HG03159 (cell line): ENCODE measurements around the gene KRTAP7-1.
A peak's percentile ranks its signal among the peaks of the same experiment; 100 is the strongest.

Source experiments
- ATAC-seq: cut with Tn5 transposase; IDR thresholded peaks from one replicate; pipeline ENCODE4 v1.9.1; 2021; ENCODE audit warnings: mild to moderate bottlenecking, moderate library complexity; ENCODE audit not compliant: unreplicated experiment

The KRTAP7-1 gene, protein sequence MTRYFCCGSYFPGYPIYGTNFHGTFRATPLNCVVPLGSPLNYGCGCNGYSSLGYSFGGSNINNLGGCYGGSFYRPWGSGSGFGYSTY

DNA sequence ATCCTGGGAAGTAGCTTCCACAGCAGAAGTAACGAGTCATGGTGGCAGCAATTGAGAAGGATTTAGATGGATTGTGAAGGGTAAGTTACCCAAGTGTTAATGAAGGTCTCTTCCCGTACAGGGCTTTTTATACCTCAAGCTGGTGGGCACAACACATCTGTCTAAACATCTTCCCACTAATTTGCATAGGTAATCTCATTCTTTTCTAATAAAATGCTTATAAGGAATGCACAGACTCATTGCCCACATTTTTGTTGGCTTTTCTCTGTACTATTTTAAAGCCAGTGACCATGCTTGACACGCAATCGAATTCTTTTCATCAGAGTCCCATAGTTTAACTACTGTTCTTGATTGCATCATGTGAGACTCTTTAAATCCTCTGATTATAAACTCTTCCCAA is at the start of gene KRTAP7-1:
Gene KRTAP7-1, minus strand, starts transcription at position 101 of the 400 bp plus-strand sequence. Its CDS starts 61 bp downstream, at position 40.
- ATAC-seq: no peak

- no peak for ATAC-seq
These were observed 45.0 kb upstream of the KRTAP7-1 start for GRCh38 chr21:30874526-30874925.

DNA sequence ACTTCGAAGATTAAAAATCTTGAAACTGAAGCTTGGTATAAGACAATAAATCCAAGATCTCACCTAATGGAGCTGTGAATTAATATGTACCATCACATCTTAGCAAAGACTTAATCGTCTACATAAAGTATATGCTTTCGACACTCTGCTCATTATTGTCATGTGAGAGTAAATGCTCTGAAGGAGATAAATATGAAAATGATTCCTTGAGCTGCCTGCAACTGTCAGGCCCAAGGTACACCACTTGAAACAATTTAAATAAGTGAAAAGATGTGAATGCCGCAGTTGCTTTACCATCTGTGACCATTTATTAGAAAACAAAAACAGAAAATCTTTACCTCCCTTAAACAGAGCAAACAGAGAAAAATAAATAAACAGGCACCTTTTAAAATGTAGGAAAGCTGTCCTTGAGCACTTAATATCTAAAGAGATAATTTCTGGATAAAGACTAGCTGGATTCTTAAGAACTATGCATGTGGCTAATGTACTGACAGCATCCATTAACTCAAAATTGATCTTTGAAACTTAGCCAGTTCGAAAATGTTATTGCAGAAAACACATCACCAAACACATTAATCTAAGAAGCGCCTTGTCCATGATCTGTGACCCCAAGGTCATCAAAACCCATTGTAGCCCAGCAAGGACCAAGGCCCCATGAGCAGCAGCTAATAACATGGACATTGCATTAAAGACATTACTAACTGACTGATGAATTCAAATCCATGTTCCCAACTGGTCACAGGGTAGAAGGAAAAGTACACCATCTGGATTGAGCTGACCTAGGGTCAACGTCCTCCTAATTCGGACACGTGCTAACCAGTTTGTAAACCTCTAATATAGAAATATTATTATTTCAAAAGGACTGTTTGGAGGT is 18.3 kb upstream of the KRTAP7-1 start:
- no peak for ATAC-seq

- ATAC-seq: no peak
These were observed 13.4 kb upstream of the KRTAP7-1 start for GRCh38 chr21:30842990-30843389.

DNA sequence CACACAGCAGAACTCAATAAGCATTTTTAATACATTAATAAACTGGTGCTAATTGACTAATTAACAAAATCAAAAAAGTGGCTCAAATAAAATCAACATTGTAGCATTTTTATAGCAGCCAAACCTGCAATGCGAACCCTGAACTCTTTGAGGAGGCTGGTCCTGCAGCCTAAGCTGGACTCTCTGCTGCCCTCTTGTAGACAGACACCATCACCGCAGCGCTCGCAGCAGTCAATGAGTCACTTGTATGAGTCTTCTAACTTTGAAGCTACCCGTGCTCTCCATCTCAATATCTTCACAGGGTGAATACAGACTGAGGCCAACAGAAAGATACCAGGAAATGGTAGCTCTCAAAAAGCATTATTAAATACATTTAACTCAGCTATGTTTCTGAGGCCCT is 9.7 kb upstream of the KRTAP7-1 start:
- ATAC-seq: no peak

DNA sequence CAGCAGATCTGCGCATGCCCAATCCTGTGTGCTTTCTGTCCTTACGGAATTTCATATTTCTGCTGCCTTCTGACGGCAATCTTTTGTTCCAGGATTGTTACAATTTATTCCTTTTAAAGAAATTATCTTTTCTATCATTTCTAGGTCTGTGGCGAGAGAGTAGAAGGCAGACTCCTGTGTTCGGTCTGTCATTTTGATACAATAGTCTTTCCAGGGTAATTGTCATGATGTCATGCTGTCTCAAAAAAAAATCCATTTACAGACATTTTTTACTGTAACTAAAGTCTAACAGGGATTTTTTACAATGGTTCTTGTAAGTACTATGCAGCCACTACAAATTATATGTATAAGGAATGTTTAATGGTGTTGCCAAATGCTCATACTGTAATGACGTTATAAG is 9.0 kb upstream of the KRTAP7-1 start:
- ATAC-seq: no peak

DNA sequence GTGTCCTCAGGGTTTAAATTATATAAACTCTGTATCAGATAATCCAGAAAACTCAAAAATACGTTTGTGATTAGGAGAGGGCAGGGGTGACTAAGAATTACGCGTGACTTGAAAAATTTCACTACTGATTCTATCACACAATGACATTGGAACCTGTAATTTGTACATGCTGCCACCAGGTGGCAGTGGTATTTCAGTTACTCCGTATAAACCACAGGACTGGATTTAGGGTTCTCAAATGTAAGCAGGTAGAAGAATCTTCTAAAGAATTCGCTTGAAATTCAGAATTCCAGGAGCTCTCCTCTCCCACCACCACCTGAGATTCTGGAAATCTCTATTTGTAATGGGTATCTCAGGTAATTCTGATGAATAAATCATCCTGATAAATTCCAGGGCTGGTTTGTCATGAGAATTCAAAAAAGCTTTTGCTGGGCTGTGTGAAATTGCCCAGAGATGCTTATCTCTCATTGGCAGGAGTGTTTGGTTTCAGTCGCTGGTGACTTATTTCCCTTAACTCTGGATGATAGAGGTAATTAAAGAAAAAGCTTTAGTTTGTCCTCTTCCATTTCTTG is 1.7 kb upstream of the KRTAP7-1 start:
- ATAC-seq: peak; percentile 57

GRCh38 chr21:30818837-30819610 is 10.5 kb downstream of the KRTAP7-1 start:
- no peak for ATAC-seq

DNA sequence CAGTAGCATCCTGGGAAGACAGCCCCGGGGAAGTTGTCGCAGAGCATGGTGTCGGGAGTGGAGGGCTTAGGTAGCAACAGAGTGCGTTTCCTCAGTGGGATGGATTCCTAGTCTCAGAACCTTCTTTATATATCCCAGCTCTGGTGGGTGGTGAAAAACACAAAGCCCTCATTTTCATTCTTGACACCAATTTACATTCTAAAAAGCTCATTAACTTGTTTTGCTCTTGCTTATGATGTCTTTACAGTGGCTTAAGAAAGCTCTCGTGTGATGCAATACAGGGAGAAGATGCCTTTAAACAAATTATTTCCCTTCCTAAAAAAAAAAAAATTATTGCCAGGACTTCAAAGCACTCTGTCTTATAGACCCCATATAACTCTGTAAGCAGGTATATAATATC is 16.4 kb downstream of the KRTAP7-1 start, which contains the start of gene KRTAP8-1:
Gene KRTAP8-1, minus strand, starts transcription at position 101 of the 400 bp plus-strand sequence. Its CDS starts 54 bp downstream, at position 47.
- ATAC-seq: no peak

GRCh38 chr21:30800605-30801004 is 29.0 kb downstream of the KRTAP7-1 start:
- no peak for ATAC-seq

- no peak for ATAC-seq
These were observed 35.8 kb downstream of the KRTAP7-1 start for GRCh38 chr21:30793581-30794314.

DNA sequence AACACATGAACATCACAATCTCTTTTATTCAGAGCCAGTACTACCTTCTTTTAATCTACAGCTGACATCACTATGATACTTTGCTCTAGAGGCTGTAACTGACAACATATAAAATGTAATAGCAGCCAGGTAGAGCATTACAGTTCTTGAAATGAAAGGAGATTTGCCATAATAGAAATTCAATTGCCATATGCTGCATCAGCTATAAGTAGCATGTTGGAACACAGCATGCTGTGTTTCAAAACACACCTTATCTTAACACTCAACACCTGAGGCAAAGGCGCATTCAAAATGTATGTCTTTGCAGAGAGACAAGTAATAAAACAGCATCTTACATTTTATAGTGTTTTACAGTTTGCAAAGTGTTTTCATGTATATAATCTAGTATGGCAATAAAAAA is 50.3 kb downstream of the KRTAP7-1 start:
- no peak for ATAC-seq
